K562 (cell line): Measurements from ENCODE around the gene SETD3. TPM values are rescaled to one million over a fixed set of nuclear protein-coding genes. Genes with fewer than 3 reads are reported as not detected.
A peak's percentile ranks its signal among the peaks of the same experiment; 100 is the strongest.

ENCODE experiments used
- ARID2 ChIP-seq: fragments of 450-650 bp; IDR thresholded peaks from 2 replicates; pipeline ENCODE4 v1.6.1; 2017; ENCODE audit warnings: antibody characterized with exemption, mild to moderate bottlenecking
- CBFA2T3 ChIP-seq: fragments of 450-650 bp; IDR thresholded peaks from 2 replicates; pipeline ENCODE4 v1.6.1; 2017
- CTBP1 ChIP-seq: fragments of 450-650 bp; IDR thresholded peaks from 2 replicates; pipeline ENCODE4 v1.6.1; 2016; ENCODE audit warnings: borderline replicate concordance
- EHMT2 ChIP-seq: fragments of 450-650 bp; IDR thresholded peaks from 2 replicates; pipeline ENCODE4 v1.6.1; 2018; ENCODE audit warnings: antibody characterized with exemption
- ELF4 ChIP-seq: fragments of 450-650 bp; formaldehyde crosslinking; IDR thresholded peaks from 2 replicates; pipeline ENCODE4 v1.4.0; 2022; ENCODE audit warnings: missing genetic modification characterization
- ETV1 ChIP-seq: fragments of 450-650 bp; conservative IDR thresholded peaks from 2 replicates; pipeline ENCODE4 v1.6.1; 2016; ENCODE audit warnings: missing genetic modification characterization, control low read depth, low read depth, missing compliant biosample characterization
- GTF2A2 ChIP-seq: IDR thresholded peaks from 2 replicates; pipeline ENCODE4 v1.6.1; 2016; ENCODE audit warnings: mild to moderate bottlenecking, missing genetic modification characterization, missing compliant biosample characterization
- ILF3 ChIP-seq: fragments of 450-650 bp; IDR thresholded peaks from 2 replicates; pipeline ENCODE4 v1.6.1; 2018; ENCODE audit warnings: antibody characterized with exemption, mild to moderate bottlenecking, moderate library complexity, borderline replicate concordance
- KAT7 ChIP-seq: sonication (generic); formaldehyde crosslinking; IDR thresholded peaks from 2 replicates; pipeline ENCODE4 v1.8.0; 2022; ENCODE audit warnings: missing genetic modification reagents, mild to moderate bottlenecking, borderline replicate concordance
- LEF1 ChIP-seq: fragments of 450-650 bp; IDR thresholded peaks from 2 replicates; pipeline ENCODE4 v1.6.1; 2016; ENCODE audit warnings: mild to moderate bottlenecking
- MCM5 ChIP-seq: fragments of 450-650 bp; IDR thresholded peaks from 2 replicates; pipeline ENCODE4 v1.6.1; 2016; ENCODE audit warnings: low read depth
- MYC ChIP-seq, 2 experiments: fragments of 250-450 bp in 1 of 2; sonication (Bioruptor Pico) in 1 of 2; IDR thresholded peaks; 2 replicates each; pipeline versions ENCODE4 v1.5.1 to v1.6.1; 2012 to 2021; ENCODE audit warnings: low read depth in 2 of 2, borderline replicate concordance in 1 of 2, improper control_type of control experiment in 1 of 2, low read length in 1 of 2, mild to moderate bottlenecking in 1 of 2, moderate library complexity in 1 of 2
- PCBP2 ChIP-seq: fragments of 200-400 bp; formaldehyde crosslinking; IDR thresholded peaks from 2 replicates; pipeline ENCODE4 v1.6.1; 2018; ENCODE audit warnings: low read length, low read depth, mild to moderate bottlenecking, moderate library complexity; ENCODE audit not compliant: poor library complexity, severe bottlenecking
- PTBP1 ChIP-seq: fragments of 200-400 bp; formaldehyde crosslinking; IDR thresholded peaks from 2 replicates; pipeline ENCODE4 v1.6.1; 2017; ENCODE audit warnings: low read depth, low read length
- TCFL5 ChIP-seq: fragments of 250-450 bp; sonication (Bioruptor Pico); conservative IDR thresholded peaks from 2 replicates; pipeline ENCODE4 v1.6.1; 2021; ENCODE audit warnings: mild to moderate bottlenecking, moderate library complexity, matching md5 sums
- polyA plus RNA-seq, 8 experiments: library from polyadenylated mRNA; depleted of rRNA in 4 of 8; stranded (reverse) in 5 of 8; unstranded in 3 of 8; fragments of >200 nt; fragmentation: Nextera tagmentation in 2 of 8; fragmentation: Illumina TruSeq in 1 of 8; extraction: Ambion mirVana in 2 of 8; extraction: Trizol in 1 of 8; gene quantifications; 2 replicates each; pipeline versions ENCODE4 v1.2.1 to v1.2.3, GENCODE V29; 2011 to 2014; ENCODE audit warnings: inconsistent platforms in 1 of 8, missing spikeins in 1 of 8
- total RNA-seq, 7 experiments: library from RNA; depleted of rRNA in 6 of 7; stranded (reverse); fragments of >200 nt in 6 of 7; fragmentation: Illumina TruSeq in 2 of 7; extraction: Trizol in 2 of 7; gene quantifications; 2 replicates each; pipeline versions ENCODE4 v1.2.1 to v1.2.3, GENCODE V29; 2011 to 2021; ENCODE audit warnings: low replicate concordance in 1 of 7
- TF ChIP-seq, protein P1 (sequence below): fragments of 450-650 bp; formaldehyde crosslinking; IDR thresholded peaks from 2 replicates; pipeline ENCODE4 v1.4.0; 2022; ENCODE audit warnings: missing genetic modification characterization
- TF ChIP-seq, protein P2 (sequence below): sonication (generic); formaldehyde crosslinking; IDR thresholded peaks from 2 replicates; pipeline ENCODE4 v1.9.0; 2022; ENCODE audit warnings: mild to moderate bottlenecking, missing genetic modification reagents
- TF ChIP-seq, protein P3 (sequence below): sonication (generic); formaldehyde crosslinking; IDR thresholded peaks from 2 replicates; pipeline ENCODE4 v1.8.0; 2023; ENCODE audit warnings: mild to moderate bottlenecking, missing genetic modification reagents
- TF ChIP-seq, protein P4 (sequence below): sonication (generic); formaldehyde crosslinking; IDR thresholded peaks from 2 replicates; pipeline ENCODE4 v1.8.1; 2023; ENCODE audit warnings: mild to moderate bottlenecking, missing genetic modification reagents
- TF ChIP-seq, protein P5 (sequence below): fragments of 450-650 bp; formaldehyde crosslinking; IDR thresholded peaks from 2 replicates; pipeline ENCODE4 v1.4.0; 2022; ENCODE audit warnings: missing genetic modification characterization
- TF ChIP-seq, protein P6 (sequence below): sonication (generic); formaldehyde crosslinking; IDR thresholded peaks from 2 replicates; pipeline ENCODE4 v1.8.1; 2022; ENCODE audit warnings: missing genetic modification reagents

Gene SETD3
- total and polyA plus RNA-seq, 9 of the 15 experiments (the other 6 are each of a cell fraction or from before 2014, with no cell fraction given): 8.5 to 35.9 (median 26.5) TPM

DNA sequence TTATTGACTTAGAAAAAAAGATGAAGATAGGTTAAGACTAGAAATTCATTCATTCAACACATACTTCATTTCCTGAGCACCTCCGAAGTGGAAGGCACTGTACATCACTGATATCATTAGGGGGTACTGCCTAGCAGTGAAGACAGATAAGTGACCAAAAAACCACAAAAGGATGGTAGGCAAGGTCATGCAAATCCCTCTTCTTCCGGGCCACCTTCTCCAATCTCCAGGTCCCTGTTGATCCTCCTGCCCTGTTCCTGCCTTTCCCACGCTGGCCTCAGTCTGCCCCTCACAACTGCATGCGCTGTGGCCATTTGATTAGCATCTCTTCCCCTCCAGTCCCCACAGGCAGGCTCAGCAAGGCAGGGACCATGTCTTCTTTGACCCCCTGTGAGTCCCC is 60.8 kb downstream of the SETD3 start (continued):
- TF ChIP-seq ILF3: no peak
- TF ChIP-seq, protein P1, sequence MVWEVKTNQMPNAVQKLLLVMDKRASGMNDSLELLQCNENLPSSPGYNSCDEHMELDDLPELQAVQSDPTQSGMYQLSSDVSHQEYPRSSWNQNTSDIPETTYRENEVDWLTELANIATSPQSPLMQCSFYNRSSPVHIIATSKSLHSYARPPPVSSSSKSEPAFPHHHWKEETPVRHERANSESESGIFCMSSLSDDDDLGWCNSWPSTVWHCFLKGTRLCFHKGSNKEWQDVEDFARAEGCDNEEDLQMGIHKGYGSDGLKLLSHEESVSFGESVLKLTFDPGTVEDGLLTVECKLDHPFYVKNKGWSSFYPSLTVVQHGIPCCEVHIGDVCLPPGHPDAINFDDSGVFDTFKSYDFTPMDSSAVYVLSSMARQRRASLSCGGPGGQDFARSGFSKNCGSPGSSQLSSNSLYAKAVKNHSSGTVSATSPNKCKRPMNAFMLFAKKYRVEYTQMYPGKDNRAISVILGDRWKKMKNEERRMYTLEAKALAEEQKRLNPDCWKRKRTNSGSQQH (CRISPR knock-in tag): no peak
- no peak for TF ChIP-seq MCM5
- peak; percentile 75 for TF ChIP-seq CTBP1
- TF ChIP-seq, protein P2, sequence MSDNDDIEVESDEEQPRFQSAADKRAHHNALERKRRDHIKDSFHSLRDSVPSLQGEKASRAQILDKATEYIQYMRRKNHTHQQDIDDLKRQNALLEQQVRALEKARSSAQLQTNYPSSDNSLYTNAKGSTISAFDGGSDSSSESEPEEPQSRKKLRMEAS: no peak
- TF ChIP-seq, protein P3, sequence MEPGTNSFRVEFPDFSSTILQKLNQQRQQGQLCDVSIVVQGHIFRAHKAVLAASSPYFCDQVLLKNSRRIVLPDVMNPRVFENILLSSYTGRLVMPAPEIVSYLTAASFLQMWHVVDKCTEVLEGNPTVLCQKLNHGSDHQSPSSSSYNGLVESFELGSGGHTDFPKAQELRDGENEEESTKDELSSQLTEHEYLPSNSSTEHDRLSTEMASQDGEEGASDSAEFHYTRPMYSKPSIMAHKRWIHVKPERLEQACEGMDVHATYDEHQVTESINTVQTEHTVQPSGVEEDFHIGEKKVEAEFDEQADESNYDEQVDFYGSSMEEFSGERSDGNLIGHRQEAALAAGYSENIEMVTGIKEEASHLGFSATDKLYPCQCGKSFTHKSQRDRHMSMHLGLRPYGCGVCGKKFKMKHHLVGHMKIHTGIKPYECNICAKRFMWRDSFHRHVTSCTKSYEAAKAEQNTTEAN (CRISPR knock-in tag): no peak
- TF ChIP-seq PCBP2: no peak
- TF ChIP-seq, protein P4, sequence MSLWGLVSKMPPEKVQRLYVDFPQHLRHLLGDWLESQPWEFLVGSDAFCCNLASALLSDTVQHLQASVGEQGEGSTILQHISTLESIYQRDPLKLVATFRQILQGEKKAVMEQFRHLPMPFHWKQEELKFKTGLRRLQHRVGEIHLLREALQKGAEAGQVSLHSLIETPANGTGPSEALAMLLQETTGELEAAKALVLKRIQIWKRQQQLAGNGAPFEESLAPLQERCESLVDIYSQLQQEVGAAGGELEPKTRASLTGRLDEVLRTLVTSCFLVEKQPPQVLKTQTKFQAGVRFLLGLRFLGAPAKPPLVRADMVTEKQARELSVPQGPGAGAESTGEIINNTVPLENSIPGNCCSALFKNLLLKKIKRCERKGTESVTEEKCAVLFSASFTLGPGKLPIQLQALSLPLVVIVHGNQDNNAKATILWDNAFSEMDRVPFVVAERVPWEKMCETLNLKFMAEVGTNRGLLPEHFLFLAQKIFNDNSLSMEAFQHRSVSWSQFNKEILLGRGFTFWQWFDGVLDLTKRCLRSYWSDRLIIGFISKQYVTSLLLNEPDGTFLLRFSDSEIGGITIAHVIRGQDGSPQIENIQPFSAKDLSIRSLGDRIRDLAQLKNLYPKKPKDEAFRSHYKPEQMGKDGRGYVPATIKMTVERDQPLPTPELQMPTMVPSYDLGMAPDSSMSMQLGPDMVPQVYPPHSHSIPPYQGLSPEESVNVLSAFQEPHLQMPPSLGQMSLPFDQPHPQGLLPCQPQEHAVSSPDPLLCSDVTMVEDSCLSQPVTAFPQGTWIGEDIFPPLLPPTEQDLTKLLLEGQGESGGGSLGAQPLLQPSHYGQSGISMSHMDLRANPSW (CRISPR knock-in tag): no peak
- TF ChIP-seq ETV1 (tag): 0 out of 2 replicates have a peak, but pooled peaks have one; percentile 29
- no peak for TF ChIP-seq LEF1
- peak; percentile 68 for TF ChIP-seq CBFA2T3
- TF ChIP-seq ARID2: no peak
- TF ChIP-seq MYC (IDR thresholded peaks at IDR 0.05; ENCODE audit: low read depth, low read length): no peak
- TF ChIP-seq MYC (CRISPR knock-in tag; IDR thresholded peaks at IDR 0.05; ENCODE audit: borderline replicate concordance, low read depth): no peak
- TF ChIP-seq, protein P5, sequence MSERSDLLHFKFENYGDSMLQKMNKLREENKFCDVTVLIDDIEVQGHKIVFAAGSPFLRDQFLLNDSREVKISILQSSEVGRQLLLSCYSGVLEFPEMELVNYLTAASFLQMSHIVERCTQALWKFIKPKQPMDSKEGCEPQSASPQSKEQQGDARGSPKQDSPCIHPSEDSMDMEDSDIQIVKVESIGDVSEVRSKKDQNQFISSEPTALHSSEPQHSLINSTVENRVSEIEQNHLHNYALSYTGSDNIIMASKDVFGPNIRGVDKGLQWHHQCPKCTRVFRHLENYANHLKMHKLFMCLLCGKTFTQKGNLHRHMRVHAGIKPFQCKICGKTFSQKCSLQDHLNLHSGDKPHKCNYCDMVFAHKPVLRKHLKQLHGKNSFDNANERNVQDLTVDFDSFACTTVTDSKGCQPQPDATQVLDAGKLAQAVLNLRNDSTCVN (CRISPR knock-in tag): no peak
- no peak for TF ChIP-seq GTF2A2 (tag)
- TF ChIP-seq PTBP1: 0 out of 2 replicates have a peak, but pooled peaks have one; percentile 52
- no peak for TF ChIP-seq KAT7 (CRISPR knock-in tag)
- TF ChIP-seq TCFL5 (CRISPR knock-in tag): no peak
- TF ChIP-seq, protein P6, sequence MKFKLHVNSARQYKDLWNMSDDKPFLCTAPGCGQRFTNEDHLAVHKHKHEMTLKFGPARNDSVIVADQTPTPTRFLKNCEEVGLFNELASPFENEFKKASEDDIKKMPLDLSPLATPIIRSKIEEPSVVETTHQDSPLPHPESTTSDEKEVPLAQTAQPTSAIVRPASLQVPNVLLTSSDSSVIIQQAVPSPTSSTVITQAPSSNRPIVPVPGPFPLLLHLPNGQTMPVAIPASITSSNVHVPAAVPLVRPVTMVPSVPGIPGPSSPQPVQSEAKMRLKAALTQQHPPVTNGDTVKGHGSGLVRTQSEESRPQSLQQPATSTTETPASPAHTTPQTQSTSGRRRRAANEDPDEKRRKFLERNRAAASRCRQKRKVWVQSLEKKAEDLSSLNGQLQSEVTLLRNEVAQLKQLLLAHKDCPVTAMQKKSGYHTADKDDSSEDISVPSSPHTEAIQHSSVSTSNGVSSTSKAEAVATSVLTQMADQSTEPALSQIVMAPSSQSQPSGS: no peak
- no peak for TF ChIP-seq EHMT2
- TF ChIP-seq ELF4 (CRISPR knock-in tag): no peak
